H9 (cell line): ENCODE results near the gene TMOD4. TPM values are rescaled to one million over a fixed set of nuclear protein-coding genes. Genes with fewer than 3 reads are reported as not detected.

Experiments used
- DNase-seq: peaks from one replicate; pipeline ENCODE4 v3.0.0-alpha.2; 2017
- H2AFZ ChIP-seq: one replicate; pipeline ENCODE4 v1.6.1; 2013; ENCODE audit warnings: mild to moderate bottlenecking, low read length, control low read depth, moderate library complexity
- H2AK5ac ChIP-seq: 2 replicates; pipeline ENCODE4 v1.6.1; 2013; ENCODE audit warnings: low read length, control low read depth, mixed read lengths; ENCODE audit not compliant: insufficient read length
- H2BK120ac ChIP-seq: one replicate; pipeline ENCODE4 v1.6.1; 2013; ENCODE audit warnings: low read depth, mild to moderate bottlenecking, low read length, control low read depth, inconsistent platforms; ENCODE audit not compliant: poor library complexity, severe bottlenecking
- H2BK12ac ChIP-seq: 2 replicates; pipeline ENCODE4 v1.6.1; 2013; ENCODE audit warnings: low read length, control low read depth, mixed read lengths, low read depth; ENCODE audit not compliant: insufficient read length
- H2BK15ac ChIP-seq: 2 replicates; pipeline ENCODE4 v1.6.1; 2013; ENCODE audit warnings: low read depth, low read length, control low read depth
- H2BK20ac ChIP-seq: one replicate; pipeline ENCODE4 v1.6.1; 2013; ENCODE audit warnings: low read depth, mild to moderate bottlenecking, low read length, control low read depth, inconsistent platforms; ENCODE audit not compliant: poor library complexity, severe bottlenecking
- H2BK5ac ChIP-seq: 2 replicates; pipeline ENCODE4 v1.6.1; 2013; ENCODE audit warnings: low read length, control low read depth, mixed read lengths; ENCODE audit not compliant: insufficient read length
- H3K14ac ChIP-seq: 2 replicates; pipeline ENCODE4 v1.6.1; 2013; ENCODE audit warnings: low read length, control low read depth; ENCODE audit not compliant: insufficient read depth
- H3K18ac ChIP-seq: 2 replicates; pipeline ENCODE4 v1.6.1; 2013; ENCODE audit warnings: low read depth, mild to moderate bottlenecking, mixed read lengths, low read length, control low read depth; ENCODE audit not compliant: insufficient read length
- H3K23ac ChIP-seq: 2 replicates; pipeline ENCODE4 v1.6.1; 2013; ENCODE audit warnings: low read length, control low read depth, mixed read lengths, low read depth; ENCODE audit not compliant: insufficient read length
- H3K23me2 ChIP-seq: 2 replicates; pipeline ENCODE4 v1.6.1; 2013; ENCODE audit warnings: low read depth, mild to moderate bottlenecking, mixed read lengths, low read length, control low read depth; ENCODE audit not compliant: insufficient read length, poor library complexity, severe bottlenecking
- H3K27ac ChIP-seq: 2 replicates; pipeline ENCODE4 v1.5.1; 2013; ENCODE audit warnings: low read length, control low read depth, mixed read lengths, low read depth; ENCODE audit not compliant: insufficient read length
- H3K27me3 ChIP-seq: 2 replicates; pipeline ENCODE4 v1.6.1; 2013; ENCODE audit warnings: low read length, control low read depth, inconsistent platforms; ENCODE audit not compliant: insufficient read depth
- H3K4ac ChIP-seq: 2 replicates; pipeline ENCODE4 v1.6.1; 2013; ENCODE audit warnings: low read depth, mild to moderate bottlenecking, control low read depth, inconsistent platforms, low read length, moderate library complexity
- H3K4me1 ChIP-seq: 2 replicates; pipeline ENCODE4 v1.6.1; 2013; ENCODE audit warnings: low read length, control low read depth, inconsistent platforms; ENCODE audit not compliant: insufficient read depth
- H3K4me2 ChIP-seq: 2 replicates; pipeline ENCODE4 v1.6.1; 2013; ENCODE audit warnings: low read length, control low read depth, mixed read lengths; ENCODE audit not compliant: insufficient read length, insufficient read depth
- H3K56ac ChIP-seq: 2 replicates; pipeline ENCODE4 v1.6.1; 2013; ENCODE audit warnings: low read depth, mild to moderate bottlenecking, mixed read lengths, low read length, control low read depth; ENCODE audit not compliant: insufficient read length
- H3K79me1 ChIP-seq: 2 replicates; pipeline ENCODE4 v1.6.1; 2013; ENCODE audit warnings: low read depth, mild to moderate bottlenecking, moderate library complexity, low read length, control low read depth, inconsistent platforms; ENCODE audit not compliant: insufficient read depth, poor library complexity, severe bottlenecking
- H3K79me2 ChIP-seq: 2 replicates; pipeline ENCODE4 v1.6.1; 2013; ENCODE audit warnings: low read length, control low read depth, inconsistent platforms; ENCODE audit not compliant: insufficient read depth
- H3K9ac ChIP-seq: 2 replicates; pipeline ENCODE4 v1.6.1; 2013; ENCODE audit warnings: low read length, control low read depth, mixed read lengths; ENCODE audit not compliant: insufficient read length; ENCODE audit errors: extremely low read depth
- H3K9me3 ChIP-seq: one replicate; pipeline ENCODE4 v1.6.1; 2013; ENCODE audit warnings: low read depth, low read length, inconsistent platforms; ENCODE audit not compliant: control insufficient read depth
- H3T11ph ChIP-seq: one replicate; pipeline ENCODE4 v1.6.1; 2013; ENCODE audit warnings: mild to moderate bottlenecking, low read length, control low read depth, inconsistent platforms
- H4K20me1 ChIP-seq: one replicate; pipeline ENCODE4 v1.6.1; 2013; ENCODE audit not compliant: control insufficient read depth, insufficient read length, insufficient read depth
- H4K5ac ChIP-seq: 2 replicates; pipeline ENCODE4 v1.6.1; 2013; ENCODE audit warnings: low read depth, mild to moderate bottlenecking, mixed read lengths, low read length, control low read depth; ENCODE audit not compliant: insufficient read length
- H4K8ac ChIP-seq: replicated peaks from 2 replicates; pipeline ENCODE4 v1.6.1; 2013; ENCODE audit warnings: low read length, control low read depth, mixed read lengths, low read depth; ENCODE audit not compliant: insufficient read length
- H4K91ac ChIP-seq: 2 replicates; pipeline ENCODE4 v1.6.1; 2013; ENCODE audit warnings: low read depth, mild to moderate bottlenecking, moderate library complexity, mixed read lengths, low read length, control low read depth; ENCODE audit not compliant: insufficient read length
- H3K27ac Mint-ChIP-seq, 3 experiments: 2 replicates in 2 of 3; 3 replicates in 1 of 3; pipeline ENCODE4 v1.8.0; 2020 to 2021; ENCODE audit warnings: mixed read lengths in 3 of 3, mild to moderate bottlenecking in 1 of 3, moderate library complexity in 1 of 3
- H3K27me3 Mint-ChIP-seq: 2 replicates; pipeline ENCODE4 v1.8.0; 2021; ENCODE audit warnings: low read depth, mild to moderate bottlenecking, moderate library complexity, mixed read lengths
- H3K36me3 Mint-ChIP-seq, 3 experiments: 2 replicates in 2 of 3; 3 replicates in 1 of 3; pipeline ENCODE4 v1.8.0; 2020 to 2021; ENCODE audit warnings: low read depth in 3 of 3, mixed read lengths in 3 of 3; ENCODE audit not compliant: insufficient read depth in 1 of 3
- H3K4me1 Mint-ChIP-seq, 2 experiments: 2 replicates each; pipeline ENCODE4 v1.8.0; 2020; ENCODE audit warnings: mixed read lengths in 2 of 2
- H3K4me3 Mint-ChIP-seq, 2 experiments: 2 replicates in 1 of 2; 3 replicates in 1 of 2; pipeline ENCODE4 v1.8.0; 2020 to 2021; ENCODE audit warnings: mild to moderate bottlenecking in 2 of 2, mixed read lengths in 2 of 2, moderate library complexity in 1 of 2
- H3K9me3 Mint-ChIP-seq, 2 experiments: 2 replicates in 1 of 2; 3 replicates in 1 of 2; pipeline ENCODE4 v1.8.0; 2020; ENCODE audit warnings: mild to moderate bottlenecking in 2 of 2, mixed read lengths in 2 of 2, moderate library complexity in 1 of 2
- WGBS: extraction: QIAGEN DNeasy Blood & Tissue Kit; methylation state at CpG from one replicate; pipeline ENCODE4 v1.1.7; 2013; ENCODE audit warnings: missing lambda C conversion rate, low lambda C conversion rate, mixed read lengths; ENCODE audit not compliant: insufficient read length; ENCODE audit errors: extremely low coverage; 5-methylcytosine and 5-hydroxymethylcytosine counted together
- total RNA-seq: library from RNA; stranded (reverse); gene quantifications from 2 replicates; pipeline ENCODE4 v1.2.1, GENCODE V29; 2021
- TF ChIP-seq, protein P1 (sequence below): fragments of 200-600 bp; sonication (generic); conservative IDR thresholded peaks from 3 replicates; pipeline ENCODE4 v1.8.0; 2021; ENCODE audit warnings: antibody characterized with exemption, mild to moderate bottlenecking

TMOD4 gene
- total RNA-seq, 1 experiment from 2014 or later: 0.42 TPM

DNA sequence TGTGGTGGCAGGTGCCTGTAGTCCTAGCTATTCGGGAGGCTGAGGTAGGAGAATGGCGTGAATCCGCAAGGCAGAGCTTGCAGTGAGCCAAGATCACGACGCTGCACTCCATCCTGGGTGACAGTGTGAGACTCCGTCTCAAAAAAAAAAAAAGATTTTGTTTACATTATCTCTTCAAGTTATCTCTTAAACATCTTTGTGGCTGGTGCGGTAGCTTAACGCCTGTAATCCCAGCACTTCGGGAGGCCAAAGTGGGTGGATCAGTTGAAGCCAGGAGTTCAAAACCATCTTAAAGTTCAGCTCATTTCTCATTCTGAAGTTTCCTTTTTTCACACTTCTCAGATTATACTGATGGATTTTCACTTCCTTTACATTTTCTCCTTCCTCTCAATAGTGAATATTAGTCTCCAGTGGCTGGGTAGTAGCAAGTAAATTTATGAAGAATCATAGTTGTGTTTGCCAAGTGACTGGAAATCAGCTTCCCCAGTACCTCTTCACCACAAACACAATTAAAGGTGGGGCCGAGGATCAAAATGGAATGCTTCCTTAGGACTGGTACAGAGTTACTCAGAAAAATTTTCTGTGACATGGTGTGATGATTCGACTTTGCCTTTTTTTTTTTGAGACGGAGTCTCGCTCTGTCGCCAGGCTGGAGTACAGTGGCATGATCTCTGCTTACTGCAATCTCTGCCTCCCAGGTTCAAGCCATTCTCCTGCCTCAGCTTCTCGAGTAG, 36.4 kb upstream of the TMOD4 start:
- no peak overlapping the region for H3K4me3 Mint-ChIP-seq
- H3K4me2 ChIP-seq: no peak overlapping the region
- no peak overlapping the region for H2AK5ac ChIP-seq

More for the DNA sequence above, 36.4 kb upstream of the TMOD4 start:
- H3K4me1 Mint-ChIP-seq: peaks cover 2 to 4% of the 10 kb centered on the region in 2 experiments; a peak in 2 of 4 replicates
- H3K9me3 Mint-ChIP-seq: no peaks in the 10 kb centered on the region
- no peaks in the 10 kb centered on the region for H3K27me3 Mint-ChIP-seq
- H2AFZ ChIP-seq: no peak overlapping the region
- H3K79me2 ChIP-seq: peaks cover 12% of the 10 kb centered on the region; the same call in 1 of the 2 replicates
- no CpG with 5 or more reads among the region's 15 CpGs for WGBS
- H3K14ac ChIP-seq: no peak overlapping the region
- no peak overlapping the region for H2BK120ac ChIP-seq
- H2BK5ac ChIP-seq: no peak overlapping the region
- no peak overlapping the region for H2BK12ac ChIP-seq
- H3K9me3 ChIP-seq: no peaks in the 10 kb centered on the region
- H3K36me3 Mint-ChIP-seq: peaks cover 13 to 60% (median 40%) of the 10 kb centered on the region in 3 experiments; a peak in 6 of 7 replicates
- no peak overlapping the region for H3K9ac ChIP-seq
- H3K18ac ChIP-seq: no peak overlapping the region
- H3K23ac ChIP-seq: no peak overlapping the region
- TF ChIP-seq, protein P1, sequence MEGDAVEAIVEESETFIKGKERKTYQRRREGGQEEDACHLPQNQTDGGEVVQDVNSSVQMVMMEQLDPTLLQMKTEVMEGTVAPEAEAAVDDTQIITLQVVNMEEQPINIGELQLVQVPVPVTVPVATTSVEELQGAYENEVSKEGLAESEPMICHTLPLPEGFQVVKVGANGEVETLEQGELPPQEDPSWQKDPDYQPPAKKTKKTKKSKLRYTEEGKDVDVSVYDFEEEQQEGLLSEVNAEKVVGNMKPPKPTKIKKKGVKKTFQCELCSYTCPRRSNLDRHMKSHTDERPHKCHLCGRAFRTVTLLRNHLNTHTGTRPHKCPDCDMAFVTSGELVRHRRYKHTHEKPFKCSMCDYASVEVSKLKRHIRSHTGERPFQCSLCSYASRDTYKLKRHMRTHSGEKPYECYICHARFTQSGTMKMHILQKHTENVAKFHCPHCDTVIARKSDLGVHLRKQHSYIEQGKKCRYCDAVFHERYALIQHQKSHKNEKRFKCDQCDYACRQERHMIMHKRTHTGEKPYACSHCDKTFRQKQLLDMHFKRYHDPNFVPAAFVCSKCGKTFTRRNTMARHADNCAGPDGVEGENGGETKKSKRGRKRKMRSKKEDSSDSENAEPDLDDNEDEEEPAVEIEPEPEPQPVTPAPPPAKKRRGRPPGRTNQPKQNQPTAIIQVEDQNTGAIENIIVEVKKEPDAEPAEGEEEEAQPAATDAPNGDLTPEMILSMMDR: no peak
- H4K8ac ChIP-seq: no peak overlapping the region
- no peak overlapping the region for H4K91ac ChIP-seq
- H3K4me1 ChIP-seq: no peaks in the 10 kb centered on the region
- H3K27ac ChIP-seq: no peak overlapping the region
- H2BK15ac ChIP-seq: no peak overlapping the region
- H4K20me1 ChIP-seq: no peaks in the 10 kb centered on the region
- H4K5ac ChIP-seq: no peak overlapping the region
- no peak for DNase-seq
- peaks cover 12% of the 10 kb centered on the region for H3K79me1 ChIP-seq
- H2BK20ac ChIP-seq: no peak overlapping the region
- H3K27me3 ChIP-seq: no peaks in the 10 kb centered on the region
- H3T11ph ChIP-seq: no peak overlapping the region
- H3K56ac ChIP-seq: no peak overlapping the region
- H3K4ac ChIP-seq: no peak overlapping the region
- H3K23me2 ChIP-seq: no peaks in the 10 kb centered on the region
- peak overlapping the region in 2 of 3 experiments; percentile 81 to 92; a peak in 4 of 7 replicates for H3K27ac Mint-ChIP-seq
